ENCODE results near the gene APPL2. TPM values are rescaled to one million over a fixed set of nuclear protein-coding genes. Genes with fewer than 3 reads are reported as not detected.

The APPL2 gene
- total RNA-seq, 1 experiment from 2014 or later = 16.1 TPM

- TF ChIP-seq ARID4B (CRISPR knock-in tag; IDR thresholded peaks at IDR 0.05; ENCODE audit: borderline replicate concordance) = no peak
- TF ChIP-seq ZNF425 (CRISPR knock-in tag; conservative IDR thresholded peaks at IDR 0.05) = no peak
- no peak for TF ChIP-seq SOX15 (CRISPR knock-in tag; IDR thresholded peaks at IDR 0.05)
- no peak for TF ChIP-seq CBFB (CRISPR knock-in tag; IDR thresholded peaks at IDR 0.05; ENCODE audit: low read depth)
- TF ChIP-seq ATF2 (CRISPR knock-in tag; IDR thresholded peaks at IDR 0.05; ENCODE audit: borderline replicate concordance, low read depth) = no peak
- no peak for TF ChIP-seq ATF1 (CRISPR knock-in tag; IDR thresholded peaks at IDR 0.05)
- no peak for TF ChIP-seq NR1H2 (CRISPR knock-in tag; IDR thresholded peaks at IDR 0.05)
Measured at GRCh38 chr12:105192624-105193225, 43.2 kb downstream of the APPL2 start (continued).

- Mint-ChIP-seq H3K27ac (no peak overlapping the region), H3K36me3 (peaks cover 60% of the 10 kb centered on the region), H3K9me3 (no peaks in the 10 kb centered on the region), H3K4me1 (no peaks in the 10 kb centered on the region), H3K4me3 (no peak overlapping the region), H3K27me3 (ENCODE audit: low read depth) (no peaks in the 10 kb centered on the region)
- ChIA-PET CTCF (no interaction called here), POLR2A (no interaction called here)
- ATAC-seq (no peak; the same call in 1 of the 2 replicates), DNase-seq (ENCODE audit: low spot score) (no peak)
- TF ChIP-seq ZBTB21 (CRISPR knock-in tag; IDR thresholded peaks at IDR 0.05; ENCODE audit: borderline replicate concordance) = no peak
- no peak for TF ChIP-seq ZNF423 (CRISPR knock-in tag; IDR thresholded peaks at IDR 0.05)
- no peak for TF ChIP-seq CREM (CRISPR knock-in tag; IDR thresholded peaks at IDR 0.05)
- TF ChIP-seq ELF4 (CRISPR knock-in tag; IDR thresholded peaks at IDR 0.05; ENCODE audit: low read depth) = no peak
- no peak for TF ChIP-seq ARID4B (CRISPR knock-in tag; IDR thresholded peaks at IDR 0.05; ENCODE audit: borderline replicate concordance)
- TF ChIP-seq JUN (CRISPR knock-in tag; IDR thresholded peaks at IDR 0.05) = no peak
- no peak for TF ChIP-seq AR (CRISPR knock-in tag; IDR thresholded peaks at IDR 0.05)
- no peak for TF ChIP-seq IRF2 (CRISPR knock-in tag; IDR thresholded peaks at IDR 0.05; ENCODE audit: borderline replicate concordance, low read depth)
- TF ChIP-seq ZNF317 (CRISPR knock-in tag; IDR thresholded peaks at IDR 0.05; ENCODE audit: borderline replicate concordance, low read depth) = no peak
- no peak for TF ChIP-seq AFF4 (CRISPR knock-in tag; IDR thresholded peaks at IDR 0.05; ENCODE audit: borderline replicate concordance)
Measured at GRCh38 chr12:105190530-105190929, 45.4 kb downstream of the APPL2 start.
